Raji (cell line): ENCODE measurements around the gene PARD3B.

ENCODE experiments used
- POLR2A ChIP-seq: IDR thresholded peaks from 2 replicates; pipeline ENCODE4 v1.6.1; 2011; ENCODE audit warnings: low read depth, low read length, control low read depth; ENCODE audit not compliant: insufficient read depth

Gene PARD3B

GRCh38 chr2:204544961-204545860 is at the start of gene PARD3B:
Gene PARD3B (plus strand): TSS chr2:204545475. CDS start chr2:204546000, 525 bp downstream.
- no peak for TF ChIP-seq POLR2A

- no peak for TF ChIP-seq POLR2A
These were observed 48.5 kb upstream of the PARD3B start for GRCh38 chr2:204496779-204497178.

- TF ChIP-seq POLR2A = no peak
These were observed 47.4 kb upstream of the PARD3B start for GRCh38 chr2:204497855-204498254.

- no peak for TF ChIP-seq POLR2A
These were observed 47.0 kb upstream of the PARD3B start for GRCh38 chr2:204498291-204498690.

GRCh38 chr2:204503869-204504268 is 41.4 kb upstream of the PARD3B start:
- TF ChIP-seq POLR2A = no peak

- TF ChIP-seq POLR2A = no peak
These were observed 40.7 kb upstream of the PARD3B start for GRCh38 chr2:204504594-204504993.

GRCh38 chr2:204505488-204505887 is 39.8 kb upstream of the PARD3B start:
- TF ChIP-seq POLR2A = no peak

GRCh38 chr2:204505946-204506345 is 39.3 kb upstream of the PARD3B start:
- no peak for TF ChIP-seq POLR2A

- TF ChIP-seq POLR2A = no peak
These were observed 37.6 kb upstream of the PARD3B start for GRCh38 chr2:204507636-204508035.

GRCh38 chr2:204510709-204511420 is 34.4 kb upstream of the PARD3B start:
- no peak for TF ChIP-seq POLR2A

GRCh38 chr2:204514439-204514838 is 30.8 kb upstream of the PARD3B start:
- TF ChIP-seq POLR2A = no peak

GRCh38 chr2:204515416-204515815 is 29.9 kb upstream of the PARD3B start:
- TF ChIP-seq POLR2A = no peak

GRCh38 chr2:204517154-204517553 is 28.1 kb upstream of the PARD3B start:
- TF ChIP-seq POLR2A = no peak

GRCh38 chr2:204529795-204530463 is 15.3 kb upstream of the PARD3B start:
- TF ChIP-seq POLR2A = no peak

- no peak for TF ChIP-seq POLR2A
These were observed 14.8 kb upstream of the PARD3B start for GRCh38 chr2:204530464-204530805.
